Ectodermal cell (in vitro differentiated cells): ENCODE data around the gene TEDC2.
A peak's percentile ranks its signal among the peaks of the same experiment; 100 is the strongest.

Source experiments
- H3K27ac ChIP-seq: 2 replicates; pipeline ENCODE4 v1.7.0; 2013; ENCODE audit warnings: mild to moderate bottlenecking, low read depth, low read length; ENCODE audit not compliant: insufficient read depth, poor library complexity, severe bottlenecking
- H3K27me3 ChIP-seq: 2 replicates; pipeline ENCODE4 v1.7.0; 2013; ENCODE audit warnings: mild to moderate bottlenecking, low read length; ENCODE audit not compliant: insufficient read depth, control insufficient read depth, poor library complexity, severe bottlenecking
- H3K36me3 ChIP-seq: one replicate; pipeline ENCODE4 v1.7.0; 2013; ENCODE audit warnings: low read length; ENCODE audit not compliant: control insufficient read depth, insufficient read depth
- H3K4me1 ChIP-seq: one replicate; pipeline ENCODE4 v1.7.0; 2013; ENCODE audit warnings: low read length; ENCODE audit not compliant: control insufficient read depth, insufficient read depth
- H3K4me3 ChIP-seq: 2 replicates; pipeline ENCODE4 v1.7.0; 2013; ENCODE audit warnings: low read depth, low read length, control low read depth; ENCODE audit not compliant: insufficient read depth
- H3K9me3 ChIP-seq: 2 replicates; pipeline ENCODE4 v1.7.0; 2013; ENCODE audit warnings: mild to moderate bottlenecking, low read length, moderate library complexity; ENCODE audit not compliant: control insufficient read depth
- WGBS, 2 experiments: methylation state at CpG; one replicate each; pipeline ENCODE4 v1.1.7; 2013; ENCODE audit warnings: missing lambda C conversion rate in 2 of 2; 5-methylcytosine and 5-hydroxymethylcytosine counted together

Gene TEDC2

DNA sequence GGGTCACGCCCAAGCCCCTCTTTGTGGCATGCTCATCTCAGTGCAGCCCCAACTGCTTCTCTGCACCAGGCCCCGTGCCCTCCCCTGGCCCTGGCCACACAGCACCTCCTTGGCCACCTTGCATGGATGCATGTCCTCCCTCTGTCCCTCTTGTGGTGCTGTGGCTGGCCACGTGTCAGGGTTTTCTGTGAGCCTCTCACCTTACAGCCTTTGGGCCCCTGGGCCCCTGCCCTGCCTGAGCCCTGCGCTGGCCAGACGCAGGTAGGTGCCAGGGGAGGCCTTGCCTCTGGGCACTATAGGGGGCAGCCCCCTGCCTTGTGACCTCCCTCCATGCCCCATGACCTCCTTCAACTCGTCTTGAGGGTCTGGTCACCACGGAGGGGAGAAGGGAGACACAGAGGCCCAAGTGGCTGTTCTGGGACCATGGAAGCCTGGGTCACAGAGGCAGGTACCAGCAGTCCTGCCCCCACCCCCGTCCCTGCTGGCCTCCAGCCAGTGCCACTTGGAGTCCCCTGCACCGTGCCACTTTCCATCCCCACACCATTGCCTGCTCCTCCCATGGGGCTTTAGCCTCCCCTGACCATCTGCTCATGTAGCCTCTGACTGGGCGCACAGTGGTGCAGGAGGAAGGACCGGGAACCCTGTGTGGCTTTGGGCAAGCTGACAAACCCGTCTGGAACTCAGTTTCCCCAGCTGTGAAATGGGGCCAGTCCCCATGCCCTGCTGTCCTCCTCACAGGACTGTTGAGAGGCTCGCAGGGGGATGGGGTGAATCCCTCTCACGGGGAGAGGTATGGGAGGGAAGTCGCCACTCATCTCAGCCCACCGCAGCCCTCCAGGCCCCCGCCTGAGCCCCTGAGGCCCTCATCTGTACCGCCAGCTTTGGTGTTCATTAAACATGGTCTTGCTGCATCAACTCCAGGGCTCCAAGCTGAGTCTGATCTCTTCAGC is 42.3 kb downstream of the TEDC2 start:
- WGBS, 2 experiments = 85 to 86% methylated on average over 18 of the region's 18 CpGs

DNA sequence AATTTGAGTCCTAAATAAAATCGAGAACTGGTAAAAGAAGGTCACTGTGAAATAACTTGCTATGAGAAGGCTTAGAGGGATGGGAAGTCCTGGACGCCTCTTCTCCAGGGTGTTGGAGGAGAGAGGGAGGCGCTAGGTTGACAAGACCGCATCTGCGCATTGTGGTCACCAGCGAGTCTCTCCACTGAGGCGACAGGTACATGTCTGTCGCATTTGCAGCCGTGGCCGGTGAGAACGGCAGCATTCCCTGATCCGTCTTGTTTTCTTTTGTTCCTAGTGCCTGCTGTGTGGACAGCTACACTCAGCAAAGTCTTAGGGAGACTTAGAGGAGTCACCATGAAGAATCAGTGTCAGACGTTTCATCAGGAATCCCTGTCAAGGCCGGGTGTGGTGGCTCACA is 45.8 kb downstream of the TEDC2 start:
- H3K27me3 ChIP-seq = no peaks in the 10 kb centered on the region
- H3K9me3 ChIP-seq = no peaks in the 10 kb centered on the region
- H3K4me3 ChIP-seq = no peak overlapping the region
- H3K4me1 ChIP-seq = peaks cover 10% of the 10 kb centered on the region
- no peaks in the 10 kb centered on the region for H3K36me3 ChIP-seq
- WGBS, 2 experiments = 87 to 93% methylated on average over 14 of the region's 14 CpGs
- no peak overlapping the region for H3K27ac ChIP-seq

More for the DNA sequence above, 42.3 kb downstream of the TEDC2 start:
- H3K9me3 ChIP-seq = no peaks in the 10 kb centered on the region
- H3K27ac ChIP-seq = no peak overlapping the region
- H3K27me3 ChIP-seq = no peaks in the 10 kb centered on the region
- peaks cover 10% of the 10 kb centered on the region for H3K4me1 ChIP-seq
- H3K4me3 ChIP-seq = peak overlapping the region; percentile 17
- peaks cover 2% of the 10 kb centered on the region for H3K36me3 ChIP-seq

DNA sequence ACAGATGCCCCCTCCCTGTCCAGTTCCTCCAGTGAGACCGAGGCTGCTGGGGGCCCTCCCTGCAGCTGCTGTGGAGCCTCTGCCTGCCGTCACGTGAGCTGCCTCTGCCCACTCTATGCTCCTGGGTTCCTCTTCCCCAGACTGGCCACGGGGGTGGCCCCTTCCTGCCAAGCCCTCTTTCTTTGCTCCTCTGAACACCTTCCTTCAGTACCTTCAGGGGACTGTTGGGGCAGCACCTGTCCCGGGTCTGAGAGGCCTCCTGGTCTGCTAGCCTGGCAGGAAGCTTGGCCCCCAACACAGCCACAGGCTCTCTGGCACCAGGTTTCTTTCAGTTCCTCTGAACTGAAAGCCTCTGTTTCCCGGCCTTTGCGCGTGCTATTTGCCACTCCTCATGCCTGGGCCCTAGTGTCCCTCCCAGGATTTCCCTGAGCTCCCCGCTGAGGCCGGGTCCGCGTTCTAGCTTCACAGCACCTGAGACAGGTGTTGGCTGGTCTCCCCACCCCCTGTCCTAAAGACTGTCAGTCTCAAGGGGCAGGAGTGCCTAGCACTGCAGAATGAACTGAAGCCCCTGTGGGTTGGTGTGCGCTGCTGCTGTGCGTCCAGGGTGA is 47.2 kb downstream of the TEDC2 start:
- H3K4me3 ChIP-seq = no peak overlapping the region
- no peaks in the 10 kb centered on the region for H3K9me3 ChIP-seq
- no peaks in the 10 kb centered on the region for H3K36me3 ChIP-seq
- H3K27me3 ChIP-seq = no peaks in the 10 kb centered on the region
- H3K27ac ChIP-seq = no peak overlapping the region
- WGBS, 2 experiments = 90 to 91% methylated on average over 14 of the region's 14 CpGs
- H3K4me1 ChIP-seq = peaks cover 17% of the 10 kb centered on the region

DNA sequence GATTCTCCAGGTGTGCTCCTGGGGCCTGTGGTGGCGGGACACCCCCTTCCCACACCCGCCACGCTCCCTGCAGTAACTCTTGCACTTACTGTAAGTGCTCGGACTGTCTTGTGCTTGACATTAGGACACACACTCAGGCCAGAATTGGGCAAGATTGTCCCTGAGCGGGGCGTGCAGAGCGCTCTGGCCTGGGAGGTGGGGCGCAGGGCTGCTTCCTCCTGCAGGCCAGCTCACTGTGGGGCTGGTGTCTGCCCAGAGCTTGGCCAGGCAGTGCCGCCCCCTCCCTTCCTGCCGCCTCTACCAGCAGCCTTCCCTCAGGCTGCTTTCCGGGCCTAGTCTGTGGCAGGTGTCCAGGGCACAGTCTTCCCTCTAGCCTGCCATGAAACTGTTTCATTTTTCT is 47.8 kb downstream of the TEDC2 start:
- no peaks in the 10 kb centered on the region for H3K36me3 ChIP-seq
- no peak overlapping the region for H3K4me3 ChIP-seq
- H3K27me3 ChIP-seq = no peaks in the 10 kb centered on the region
- H3K4me1 ChIP-seq = peaks cover 16% of the 10 kb centered on the region
- H3K9me3 ChIP-seq = no peaks in the 10 kb centered on the region
- 93% methylated on average over 11 of the region's 11 CpGs for WGBS, 2 experiments
- no peak overlapping the region for H3K27ac ChIP-seq

DNA sequence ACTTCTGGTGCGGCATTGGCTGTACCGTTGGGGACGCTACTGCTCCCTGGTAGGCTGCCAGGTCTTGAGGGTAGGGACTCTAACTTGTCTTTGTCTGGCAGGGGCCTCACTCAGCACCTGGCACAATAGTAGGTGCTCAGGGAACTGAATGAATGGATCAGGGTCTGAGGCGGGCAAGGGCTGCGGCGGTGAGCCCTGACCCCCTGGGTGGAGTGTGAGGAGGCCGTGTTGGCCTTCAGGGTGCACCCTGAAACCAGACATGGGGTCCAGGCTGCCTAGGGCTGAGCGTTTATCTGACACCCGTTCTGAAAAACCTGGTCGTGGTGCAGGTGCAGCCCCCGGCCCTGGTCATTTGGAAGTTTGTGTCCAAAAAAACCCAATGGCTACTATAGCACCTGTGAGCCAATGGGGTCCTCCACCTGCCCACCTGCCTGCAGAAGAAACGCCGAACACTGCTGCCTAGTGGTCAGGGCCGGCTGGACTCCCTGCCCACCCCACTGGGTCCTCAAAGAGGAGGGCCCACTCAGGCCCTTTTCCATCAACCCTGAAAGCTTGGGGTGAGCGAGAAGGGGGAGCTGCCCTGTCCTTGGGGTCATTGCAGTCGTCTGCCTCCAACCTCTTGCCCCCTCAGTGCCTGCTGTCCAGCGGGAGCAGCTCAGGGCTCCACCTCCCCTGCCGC is 49.0 kb downstream of the TEDC2 start:
- no peaks in the 10 kb centered on the region for H3K27me3 ChIP-seq
- H3K4me1 ChIP-seq = peaks cover 23% of the 10 kb centered on the region
- 91% methylated on average over 18 of the region's 18 CpGs for WGBS, 2 experiments

DNA sequence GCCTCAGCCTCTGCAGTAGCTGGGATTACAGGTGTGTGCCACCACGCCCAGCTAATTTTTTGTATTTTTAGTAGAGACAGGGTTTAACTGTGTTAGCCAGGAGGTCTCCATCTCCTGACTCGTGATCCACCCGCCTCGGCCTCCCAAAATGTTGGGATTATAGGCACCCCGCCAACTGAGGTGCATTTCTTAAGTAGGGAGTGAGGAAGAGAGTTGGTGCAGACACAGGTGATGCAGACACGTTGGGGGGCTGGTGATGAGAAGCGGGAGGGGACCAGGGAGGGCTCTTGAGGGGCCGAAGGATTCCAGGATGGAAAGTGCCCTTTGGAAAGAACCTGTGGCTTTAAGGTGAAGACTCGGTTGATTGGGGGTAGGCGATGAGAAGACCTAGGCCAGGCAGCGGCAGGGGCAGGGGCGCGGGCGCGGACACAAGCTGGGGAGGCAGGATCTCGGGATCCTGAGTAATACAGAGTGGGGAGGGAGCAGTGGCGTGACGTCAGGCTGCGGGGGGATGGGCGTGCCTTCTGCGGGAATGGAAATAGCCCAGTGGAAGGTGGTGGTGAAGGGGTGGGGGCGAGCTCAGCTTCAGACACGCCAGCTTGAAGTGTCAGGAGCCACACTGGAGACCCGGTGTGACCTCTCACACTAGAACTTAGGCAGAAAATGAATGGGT is 51.4 kb downstream of the TEDC2 start:
- H3K27ac ChIP-seq = no peak overlapping the region
- H3K4me1 ChIP-seq = peaks cover 37% of the 10 kb centered on the region
- WGBS, 2 experiments = 59% methylated on average over 24 of the region's 24 CpGs
- no peaks in the 10 kb centered on the region for H3K27me3 ChIP-seq
- no peaks in the 10 kb centered on the region for H3K9me3 ChIP-seq
- no peak overlapping the region for H3K4me3 ChIP-seq
- no peaks in the 10 kb centered on the region for H3K36me3 ChIP-seq

More for the DNA sequence above, 49.0 kb downstream of the TEDC2 start:
- Histone ChIP-seq H3K4me3 (no peak overlapping the region), H3K27ac (no peak overlapping the region), H3K9me3 (no peaks in the 10 kb centered on the region), H3K36me3 (no peaks in the 10 kb centered on the region)

DNA sequence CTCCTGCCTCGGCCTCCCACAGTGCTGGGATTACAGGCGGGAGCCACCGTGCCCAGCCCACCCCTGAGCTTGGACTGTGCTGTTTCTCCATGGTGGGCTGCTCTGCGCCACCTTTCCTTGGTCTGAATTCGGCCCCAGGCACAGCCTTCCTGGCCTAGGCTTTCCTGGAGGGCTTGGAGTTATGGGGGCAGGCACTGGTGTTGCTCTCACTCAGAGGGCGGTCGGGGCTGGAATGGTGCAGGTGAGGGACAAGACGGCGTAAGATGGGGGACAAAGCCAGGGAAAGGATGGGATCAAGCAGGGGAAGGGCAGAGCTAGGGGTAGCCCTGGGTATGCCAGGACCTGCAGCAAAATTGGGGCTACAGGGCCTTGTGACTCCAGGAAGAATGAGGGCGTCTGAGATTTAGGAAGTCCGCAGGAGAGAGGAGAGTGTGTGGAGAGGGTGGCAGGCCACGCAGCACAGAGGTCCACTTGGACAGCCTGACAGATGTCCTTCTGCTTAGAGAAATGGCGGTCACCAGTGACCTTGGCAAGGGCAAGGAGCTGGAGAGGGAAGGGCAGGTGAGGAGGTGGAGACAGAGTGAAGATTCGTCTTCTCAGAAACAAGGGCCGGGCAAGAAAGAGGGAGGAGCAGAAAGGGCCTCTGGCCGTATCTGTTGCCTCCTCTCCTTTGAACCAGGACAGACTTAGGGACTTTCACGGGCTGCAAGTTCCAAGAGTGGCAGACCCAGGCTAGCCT is 52.3 kb downstream of the TEDC2 start:
- Histone ChIP-seq H3K9me3 (no peaks in the 10 kb centered on the region), H3K4me3 (no peak overlapping the region), H3K27me3 (no peaks in the 10 kb centered on the region), H3K36me3 (no peaks in the 10 kb centered on the region), H3K27ac (no peak overlapping the region), H3K4me1 (peaks cover 41% of the 10 kb centered on the region)
- 83 to 86% methylated on average over 17 of the region's 17 CpGs for WGBS, 2 experiments

DNA sequence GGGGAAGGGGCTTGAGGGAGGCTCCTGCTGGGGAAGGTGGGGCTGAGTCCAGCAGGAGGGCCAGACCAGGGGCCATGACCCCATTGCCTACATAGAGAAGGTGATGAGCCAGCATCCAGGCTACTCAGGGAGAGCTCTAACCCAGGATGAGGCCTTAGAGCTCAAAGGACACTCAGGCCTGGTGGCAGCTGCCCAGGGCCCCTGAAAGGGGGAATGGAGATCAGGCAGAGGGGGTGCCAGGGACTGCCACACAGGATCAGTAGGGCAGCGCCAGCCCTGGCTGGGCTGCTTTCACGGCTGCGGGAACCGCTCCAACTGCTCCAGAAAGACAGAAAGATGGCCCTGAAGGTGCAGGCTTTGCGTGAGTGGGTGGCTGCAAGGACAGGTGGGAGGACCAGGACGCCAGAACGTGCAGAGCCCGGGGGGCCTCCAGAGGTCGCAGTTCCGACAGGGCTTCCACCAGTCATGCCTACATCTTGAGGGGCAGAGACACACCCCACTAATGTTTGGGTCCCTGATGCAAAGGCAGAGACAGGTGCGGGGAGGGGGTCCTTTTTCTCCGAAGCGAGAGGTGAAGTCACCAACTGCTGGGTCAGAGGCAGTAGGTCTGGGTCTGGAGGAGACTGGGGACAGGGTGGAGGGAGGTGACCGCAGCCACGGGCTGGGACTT is 53.0 kb downstream of the TEDC2 start:
- H3K4me3 ChIP-seq = peak overlapping the region; percentile 90
- no peaks in the 10 kb centered on the region for H3K36me3 ChIP-seq
- H3K9me3 ChIP-seq = no peaks in the 10 kb centered on the region
- peaks cover 41% of the 10 kb centered on the region for H3K4me1 ChIP-seq
- WGBS, 2 experiments = 49 to 53% methylated on average over 15 of the region's 15 CpGs
- peak overlapping the region; percentile 94 for H3K27ac ChIP-seq
- H3K27me3 ChIP-seq = no peaks in the 10 kb centered on the region
